GM19438 (cell line): ENCODE measurements around the gene XRRA1.
"Not testable (repeated sequence)": the region's sequence is repeated elsewhere in the genome, so short reads cannot be mapped to it uniquely, and the experiment has no call there.

ENCODE experiments used
- ATAC-seq: cut with Tn5 transposase; IDR thresholded peaks from one replicate; pipeline ENCODE4 v1.9.1; 2021; ENCODE audit warnings: low read depth; ENCODE audit not compliant: unreplicated experiment

Gene XRRA1

DNA sequence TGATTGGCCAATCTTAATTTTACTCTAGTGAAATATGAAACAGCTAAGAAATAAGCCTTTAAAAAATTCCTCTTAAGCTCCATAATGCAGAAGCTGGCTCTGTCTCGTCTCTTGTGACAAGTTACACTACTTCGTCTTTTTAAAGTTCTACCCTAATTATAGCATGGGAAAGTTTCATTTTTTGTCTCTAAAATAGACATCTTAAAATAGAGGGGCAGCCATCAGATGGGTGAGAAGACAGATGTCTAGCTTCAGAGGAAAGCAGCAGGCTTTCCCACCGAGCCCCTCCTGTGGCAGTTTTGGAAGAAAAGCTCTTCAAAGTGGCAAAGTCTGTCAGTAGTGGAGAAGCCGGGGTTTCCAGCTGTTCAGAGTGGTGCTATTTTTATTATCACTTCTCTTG, 39.5 kb downstream of the XRRA1 start:
- ATAC-seq = no peak

DNA sequence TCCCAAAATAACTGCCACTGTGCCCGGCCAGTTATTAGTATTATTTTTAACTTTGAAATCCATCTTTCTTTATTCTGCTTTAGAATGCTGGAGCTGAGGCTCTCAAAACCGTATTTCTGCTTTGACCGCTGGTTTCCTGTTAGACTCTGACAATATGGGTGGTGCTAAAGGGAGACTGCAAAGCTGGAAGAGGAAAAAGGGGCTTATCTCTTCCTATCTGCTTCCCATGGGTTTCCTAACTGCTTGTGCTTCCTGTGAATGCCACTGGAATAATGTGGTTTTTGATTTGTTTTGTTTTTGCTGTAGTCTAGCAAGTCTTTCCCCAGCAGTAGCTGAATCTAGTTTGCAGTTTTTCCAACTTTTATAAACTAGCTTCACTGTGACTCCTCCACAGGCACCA, 43.6 kb downstream of the XRRA1 start:
- no peak for ATAC-seq

DNA sequence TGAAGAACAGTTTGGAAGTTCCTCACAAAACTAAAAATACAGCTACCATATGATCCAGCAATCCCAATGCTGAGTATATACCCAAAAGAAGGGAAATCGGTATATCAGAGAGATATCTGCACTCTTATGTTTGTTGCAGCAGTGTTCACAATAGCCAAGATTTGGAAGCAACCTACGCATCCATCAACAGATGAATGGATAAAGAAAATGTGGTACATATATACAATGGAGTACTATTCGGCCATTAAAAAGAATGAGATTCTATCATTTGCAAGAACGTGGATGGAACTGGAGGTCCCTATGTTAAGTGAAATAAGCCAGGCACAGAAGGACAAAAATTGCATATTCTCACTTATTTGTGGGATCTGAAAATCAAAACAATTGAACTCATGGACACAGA, 46.5 kb downstream of the XRRA1 start:
- ATAC-seq = no peak

DNA sequence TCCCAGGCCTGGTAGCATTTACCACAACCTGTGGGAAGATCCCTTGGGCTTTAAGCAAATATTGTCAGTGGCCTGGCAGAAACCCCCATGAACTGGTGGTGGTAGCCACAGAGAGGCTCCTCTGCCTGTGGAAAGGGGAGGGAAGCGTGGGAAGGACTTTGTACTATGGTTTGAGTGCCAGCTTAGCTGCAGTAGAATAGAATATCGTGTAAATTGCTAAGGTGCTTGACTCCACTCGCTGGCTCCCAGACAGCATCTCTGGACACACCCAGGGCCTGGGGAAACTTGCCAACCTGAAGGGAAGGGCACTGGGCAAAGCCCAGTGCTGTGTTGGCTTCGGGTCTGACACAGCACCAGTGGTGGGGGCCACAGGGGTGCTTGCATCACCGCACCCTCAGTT, 52.6 kb downstream of the XRRA1 start:
- ATAC-seq = no peak

DNA sequence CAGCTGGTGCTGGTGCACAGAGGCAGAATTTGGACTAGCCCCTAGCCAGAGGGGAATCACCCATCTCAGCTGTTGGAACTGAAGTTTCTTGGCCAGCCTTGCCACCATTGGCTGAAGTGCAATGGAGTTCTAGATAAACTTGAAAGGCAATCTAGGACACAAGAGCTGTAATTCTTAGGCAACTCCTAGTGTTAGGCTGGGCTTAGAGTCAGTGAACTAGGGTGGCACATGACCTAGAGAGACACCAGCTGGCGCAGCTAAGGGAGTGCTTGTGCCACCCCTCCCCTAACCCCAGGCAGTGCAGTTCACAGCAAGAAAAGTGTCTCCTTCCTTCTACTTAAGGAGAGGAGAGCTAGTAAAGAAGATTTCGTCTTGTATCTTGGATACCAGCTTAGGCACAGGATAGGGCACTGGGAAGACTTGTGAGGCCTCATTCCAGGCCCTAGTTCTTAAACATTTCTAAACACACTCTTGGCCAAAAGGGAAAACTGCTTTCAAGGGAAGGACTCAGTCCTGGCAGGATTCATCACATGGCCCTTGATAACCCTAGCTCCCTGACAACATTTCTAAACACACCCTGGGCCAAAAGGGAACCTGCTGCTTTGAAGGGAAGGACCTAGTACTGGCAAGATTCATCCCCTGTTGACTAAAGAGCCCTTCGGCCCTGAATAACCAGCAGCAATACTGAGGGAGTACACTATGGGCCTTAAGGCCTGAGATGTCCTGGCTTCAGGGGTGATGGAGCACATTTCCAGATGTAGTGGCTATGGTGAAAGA, 53.4 kb downstream of the XRRA1 start:
- ATAC-seq = no peak

DNA sequence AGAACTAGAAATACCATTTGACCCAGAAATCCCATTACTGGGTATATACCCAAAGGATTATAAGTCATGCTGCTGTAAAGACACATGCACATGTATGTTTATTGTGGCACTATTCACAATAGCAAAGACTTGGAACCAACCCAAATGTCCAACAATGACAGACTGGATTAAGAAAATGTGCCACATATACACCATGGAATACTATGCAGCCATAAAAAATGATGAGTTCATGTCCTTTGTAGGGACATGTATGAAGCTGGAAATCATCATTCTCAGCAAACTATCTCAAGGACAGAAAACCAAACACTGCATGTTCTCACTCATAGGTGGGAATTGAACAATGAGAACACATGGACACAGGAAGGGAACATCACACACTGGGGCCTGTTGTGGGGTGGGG, 55.9 kb downstream of the XRRA1 start:
- not testable (repeated sequence) for ATAC-seq

DNA sequence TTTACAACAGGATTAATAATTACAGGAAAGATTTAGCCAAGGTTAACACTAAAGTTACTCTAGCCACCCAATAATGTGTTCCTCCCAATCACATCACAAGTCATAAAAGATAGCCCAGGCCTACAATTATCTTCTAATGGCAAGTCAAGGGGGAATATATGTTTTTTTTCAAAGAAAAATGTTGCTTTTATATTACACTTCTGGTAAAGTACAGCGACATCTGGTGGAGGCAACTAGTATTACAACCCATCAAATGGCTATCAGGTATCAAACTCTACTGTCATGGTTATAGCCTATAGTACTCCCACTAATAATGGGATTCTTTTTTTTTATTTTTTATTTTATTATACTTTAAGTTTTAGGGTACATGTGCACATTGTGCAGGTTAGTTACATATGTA, 71.8 kb downstream of the XRRA1 start:
- ATAC-seq = no peak

DNA sequence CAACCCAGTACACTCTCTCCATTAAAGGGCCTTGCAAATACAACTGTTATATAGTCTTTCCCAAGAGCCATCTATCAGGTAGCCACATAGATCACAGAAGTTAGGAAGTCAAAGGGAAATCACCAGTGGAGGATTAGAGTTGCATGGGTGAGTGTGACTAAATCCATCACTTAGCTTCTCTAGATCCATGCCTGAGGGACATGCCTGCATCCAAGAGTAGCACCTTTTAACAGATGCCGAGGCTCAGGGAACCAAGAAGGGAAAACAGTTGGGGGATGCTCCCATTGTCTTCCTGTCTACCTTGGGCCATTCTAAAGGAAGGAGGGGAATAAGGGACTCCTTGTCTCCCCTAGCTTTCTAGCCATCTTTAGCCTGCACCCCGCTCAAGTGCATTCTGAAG, 77.9 kb downstream of the XRRA1 start:
- no peak for ATAC-seq

DNA sequence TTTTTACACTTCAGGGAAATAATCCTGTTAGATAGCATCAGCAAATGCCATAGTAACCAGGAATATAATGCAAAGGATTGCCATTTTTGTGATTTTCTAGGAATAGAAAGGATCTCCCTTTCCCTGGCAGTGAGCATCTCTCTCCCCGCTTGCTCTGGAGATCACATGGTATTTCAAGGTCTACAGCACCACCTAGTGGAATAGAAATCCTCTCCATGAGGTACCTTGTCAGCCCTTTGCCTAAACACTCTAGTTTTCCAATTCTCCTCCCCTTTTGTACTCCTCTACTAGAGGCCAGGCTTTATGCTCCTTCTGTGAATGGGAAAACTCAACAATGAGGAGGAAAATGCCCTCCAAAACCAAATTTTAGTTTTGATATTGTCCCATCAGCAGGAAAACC, 78.4 kb downstream of the XRRA1 start:
- ATAC-seq = no peak

DNA sequence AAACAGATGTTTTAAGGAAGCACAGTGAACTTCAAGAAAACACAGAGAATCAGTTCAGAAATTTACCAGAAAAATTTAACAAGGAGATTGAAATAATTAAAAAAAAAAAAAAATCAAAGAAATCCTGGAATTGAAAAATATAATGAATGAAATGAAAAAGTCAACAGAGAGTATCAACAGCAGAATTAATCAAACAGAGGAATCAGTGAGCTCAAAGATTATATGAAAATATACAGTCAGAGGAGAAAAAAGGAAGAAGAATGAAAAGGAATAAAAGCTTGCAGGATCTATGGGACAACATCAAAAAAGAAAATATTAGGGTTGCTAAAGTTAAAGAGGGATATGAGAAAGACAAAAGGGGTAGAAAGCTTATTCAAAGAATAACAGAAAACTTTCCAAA, 82.3 kb downstream of the XRRA1 start:
- no peak for ATAC-seq

DNA sequence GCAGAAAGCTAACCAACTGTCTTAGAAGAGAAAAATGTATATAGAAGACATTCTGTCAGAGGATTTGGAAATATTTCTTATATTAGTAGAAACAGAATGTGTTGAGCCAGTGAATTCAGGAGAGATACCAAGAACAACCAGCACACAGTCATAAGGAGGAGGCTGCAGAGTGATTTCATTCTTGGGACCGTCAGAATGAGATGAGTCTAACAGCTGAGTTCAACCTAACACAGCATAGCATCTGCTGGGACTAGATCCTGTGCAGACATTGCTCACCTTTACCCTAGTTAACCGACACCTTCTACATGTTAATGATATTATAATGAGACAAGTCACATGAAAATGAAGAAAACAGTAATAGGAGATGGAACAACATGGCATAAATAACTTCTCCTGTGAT, 85.5 kb downstream of the XRRA1 start:
- ATAC-seq = no peak

DNA sequence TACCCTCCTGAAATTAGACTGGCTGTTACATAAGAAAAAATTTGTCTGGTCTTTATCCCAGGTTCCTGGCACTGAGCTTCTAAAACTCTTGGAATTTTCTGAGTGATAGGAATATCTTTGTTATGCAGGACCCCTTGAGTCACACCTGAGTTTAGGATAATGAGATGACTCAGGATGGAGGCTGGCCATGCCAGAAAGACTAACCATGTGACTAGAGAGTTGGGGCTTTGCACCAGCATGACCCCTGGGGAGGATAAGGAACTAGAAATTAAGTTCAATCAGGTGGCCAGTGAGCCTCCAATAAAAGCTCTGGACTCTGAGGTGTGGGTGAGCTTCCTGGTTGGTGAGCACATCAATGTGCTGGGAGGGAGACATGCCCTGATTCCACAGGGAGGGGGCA, 88.1 kb downstream of the XRRA1 start:
- no peak for ATAC-seq

DNA sequence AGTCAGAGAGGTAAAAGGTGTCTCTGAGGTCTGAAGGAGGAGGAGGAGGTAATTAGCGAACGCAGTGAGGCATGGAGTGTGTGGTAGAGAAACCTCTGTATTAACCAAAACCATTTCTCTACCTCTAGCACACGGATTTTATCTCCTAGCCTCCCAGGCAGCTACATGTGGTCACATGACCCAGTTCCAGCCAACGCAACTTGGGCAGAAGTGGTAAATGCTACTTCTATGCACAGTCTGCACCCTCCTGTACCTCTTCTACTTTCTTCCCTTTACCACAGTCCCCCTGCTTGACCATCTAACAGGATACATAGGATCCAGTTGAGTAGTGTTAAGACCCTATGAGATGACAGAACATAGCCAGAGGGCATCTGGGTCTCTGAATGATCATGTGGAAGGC, 95.7 kb downstream of the XRRA1 start:
- no peak for ATAC-seq

DNA sequence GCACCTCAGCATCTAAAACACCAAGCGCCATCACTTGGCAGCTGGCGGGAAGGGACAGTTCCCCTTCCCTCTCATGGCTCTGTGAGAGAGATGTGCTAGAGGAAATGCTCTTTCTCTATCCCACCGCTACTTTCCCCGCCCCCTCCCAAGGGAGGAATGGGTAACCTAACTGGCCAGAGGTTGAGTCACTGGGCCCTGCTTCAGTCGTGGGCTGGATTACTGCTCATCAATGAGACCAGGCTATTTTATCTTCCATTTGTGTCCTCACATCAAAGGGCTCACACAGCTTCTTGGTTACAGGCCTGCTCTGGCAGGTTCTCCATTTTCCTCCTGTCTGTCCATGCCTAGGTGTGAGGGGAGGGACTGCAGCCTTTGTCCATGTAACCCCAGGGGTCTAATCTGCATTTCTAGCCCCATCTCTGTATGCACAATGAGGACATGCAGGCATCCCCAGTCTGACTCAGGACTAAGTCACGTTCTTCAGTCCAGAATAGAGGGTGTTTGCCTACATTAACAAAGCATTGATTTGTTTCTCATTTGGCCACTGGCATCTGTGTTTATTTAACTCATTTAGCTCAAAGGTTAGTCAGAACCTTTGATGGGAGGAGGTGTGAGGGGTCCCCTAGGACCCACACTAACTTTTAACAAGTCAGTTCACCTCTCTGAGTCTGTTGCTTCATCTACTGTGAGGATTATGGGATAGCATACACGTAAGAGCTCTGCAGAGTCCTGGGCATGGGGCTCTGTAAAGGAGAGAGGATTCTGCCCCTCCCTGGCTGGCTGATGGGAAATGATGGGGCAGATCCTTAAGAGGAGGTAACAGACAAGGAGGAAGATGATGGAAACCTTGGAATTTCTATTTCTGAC, 99.1 kb downstream of the XRRA1 start:
- no peak for ATAC-seq

DNA sequence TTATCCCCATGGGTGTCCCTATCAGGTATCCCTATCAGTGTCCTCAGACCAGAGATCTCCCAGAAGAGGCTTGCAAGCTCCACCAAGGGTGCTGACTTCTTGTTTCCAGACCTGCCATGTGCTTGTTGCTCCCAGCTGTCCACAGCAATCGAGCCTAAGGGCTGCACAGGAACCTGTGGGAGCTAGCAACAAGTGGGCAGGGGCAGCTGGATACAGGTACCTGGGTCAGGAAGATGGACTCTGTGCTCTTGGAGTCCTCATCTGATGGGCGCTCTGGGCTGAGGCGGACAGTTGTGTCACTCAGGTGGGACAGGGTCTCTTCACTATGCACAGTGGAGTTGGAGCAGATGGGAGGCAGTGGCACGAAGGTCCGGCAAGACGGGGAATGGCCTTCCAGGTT, 101.0 kb downstream of the XRRA1 start:
- ATAC-seq = no peak

DNA sequence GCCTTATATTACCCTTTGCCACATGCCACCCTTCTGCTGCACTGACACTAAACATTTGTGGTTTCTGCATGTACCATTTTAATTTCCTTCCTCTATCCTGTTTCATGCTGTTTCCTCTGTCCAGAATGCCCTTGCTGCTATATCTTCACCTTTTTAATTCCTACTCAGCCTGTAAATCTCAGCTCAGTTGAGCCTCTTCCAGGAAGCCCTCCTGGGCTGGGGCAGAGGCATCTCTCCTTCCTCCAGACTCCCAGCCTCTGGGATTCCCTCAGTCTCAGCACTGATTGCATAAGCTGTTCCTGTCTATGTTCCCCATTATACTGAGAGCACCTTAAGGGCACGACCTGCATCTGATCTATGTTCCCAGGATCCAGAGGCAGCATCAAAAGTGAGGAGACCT, 101.5 kb downstream of the XRRA1 start:
- ATAC-seq = no peak

DNA sequence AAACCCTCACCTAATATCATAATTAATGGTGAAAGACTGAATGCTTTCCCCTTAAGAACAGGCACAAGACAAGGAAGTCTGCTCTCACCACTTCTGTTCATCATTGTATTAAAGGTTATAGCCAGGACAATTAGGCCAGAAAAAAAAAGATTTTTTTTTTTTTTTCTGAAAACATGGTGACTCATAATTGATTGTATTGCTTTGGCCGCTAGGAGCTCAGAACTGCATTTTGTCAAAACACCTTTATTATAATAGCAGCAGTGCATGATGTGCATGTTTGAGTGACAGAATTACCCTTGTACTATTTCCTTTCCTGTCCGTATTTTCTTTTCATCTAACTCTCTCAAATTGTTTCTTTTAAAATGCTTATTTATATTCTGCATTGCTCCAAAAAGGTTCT, 102.1 kb downstream of the XRRA1 start:
- ATAC-seq = no peak

DNA sequence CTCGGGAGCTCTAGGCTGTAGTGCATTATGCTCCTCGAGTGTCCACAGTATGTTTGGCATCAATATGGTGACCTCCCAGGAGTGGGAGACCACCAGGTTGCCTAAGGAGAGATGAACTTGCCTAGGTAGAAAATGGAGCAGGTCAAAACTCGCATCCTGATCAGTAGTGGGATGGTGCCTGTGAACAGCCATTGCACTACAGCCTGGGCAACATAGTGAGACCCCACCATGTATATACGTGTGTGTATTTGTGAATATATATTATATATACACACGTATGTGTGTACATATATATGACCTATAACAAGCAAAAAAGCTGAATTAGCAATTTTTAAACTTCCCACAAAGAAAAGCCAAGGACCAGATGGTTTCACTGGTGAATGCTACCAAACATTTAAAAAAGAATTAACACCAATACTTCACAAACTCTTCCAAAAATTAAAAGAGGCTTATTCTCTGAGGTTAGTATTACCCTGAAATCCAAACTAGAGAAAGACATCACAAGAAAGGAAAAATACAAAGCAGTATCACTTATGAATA, 102.8 kb downstream of the XRRA1 start:
- no peak for ATAC-seq

DNA sequence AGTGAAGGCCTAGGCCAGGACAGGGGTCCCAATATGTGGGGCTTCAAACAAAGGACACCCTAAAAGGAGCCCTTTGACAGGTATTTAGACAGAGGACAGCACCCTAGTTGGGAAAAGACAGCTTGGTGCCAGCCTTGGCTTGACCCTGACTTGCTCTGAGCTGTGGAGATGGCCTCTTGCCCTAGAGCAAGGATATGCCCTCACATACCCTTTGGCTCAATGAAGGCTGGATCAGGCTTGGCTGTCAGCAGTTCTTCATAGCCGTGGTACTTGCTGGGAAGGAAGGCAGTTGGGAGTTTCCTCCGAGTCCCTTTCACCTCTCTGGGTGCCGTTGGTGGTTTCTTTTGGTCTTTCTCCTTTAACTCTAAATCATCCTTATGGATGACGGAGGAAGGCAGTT, 104.0 kb downstream of the XRRA1 start:
- no peak for ATAC-seq

DNA sequence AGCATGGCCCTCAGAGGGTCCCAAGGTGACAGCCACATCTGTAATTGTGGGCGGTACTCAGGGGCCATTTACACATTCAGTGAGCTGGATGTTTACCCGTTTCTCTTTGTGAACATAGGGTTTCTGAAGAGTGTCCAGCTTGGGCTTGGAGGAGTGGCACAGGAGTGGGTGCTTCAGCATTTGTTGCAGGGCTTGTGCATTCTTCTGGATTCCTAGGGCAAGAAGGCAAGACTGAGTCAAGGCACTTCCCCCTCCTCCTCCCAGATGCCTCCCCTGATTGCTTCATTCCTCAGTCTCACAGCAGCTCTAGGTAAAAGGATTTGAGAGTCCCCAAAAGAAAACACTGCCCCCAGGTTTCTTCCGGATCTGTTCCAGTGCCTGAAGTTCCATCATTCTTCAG, 104.8 kb downstream of the XRRA1 start:
- no peak for ATAC-seq

DNA sequence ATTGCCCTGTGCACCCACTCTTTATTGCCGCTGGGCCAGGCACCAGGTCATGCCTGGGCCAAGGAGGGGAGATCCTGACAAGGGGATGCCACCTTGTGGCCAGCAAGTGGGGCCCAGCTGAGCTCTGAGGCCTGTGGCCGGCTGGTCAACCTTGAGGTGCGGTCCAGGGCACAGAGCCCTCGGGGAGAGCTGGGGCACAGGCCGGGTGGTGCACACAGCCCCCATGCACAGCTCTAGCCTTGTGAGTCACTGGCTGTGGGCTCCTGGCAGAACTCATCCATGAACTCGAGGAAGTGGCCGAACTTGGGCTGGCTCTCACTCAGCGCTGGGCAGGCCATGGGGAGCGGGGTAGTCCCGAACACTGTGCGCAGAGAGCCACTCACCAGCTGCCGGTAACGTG, 105.9 kb downstream of the XRRA1 start:
- ATAC-seq = no peak

DNA sequence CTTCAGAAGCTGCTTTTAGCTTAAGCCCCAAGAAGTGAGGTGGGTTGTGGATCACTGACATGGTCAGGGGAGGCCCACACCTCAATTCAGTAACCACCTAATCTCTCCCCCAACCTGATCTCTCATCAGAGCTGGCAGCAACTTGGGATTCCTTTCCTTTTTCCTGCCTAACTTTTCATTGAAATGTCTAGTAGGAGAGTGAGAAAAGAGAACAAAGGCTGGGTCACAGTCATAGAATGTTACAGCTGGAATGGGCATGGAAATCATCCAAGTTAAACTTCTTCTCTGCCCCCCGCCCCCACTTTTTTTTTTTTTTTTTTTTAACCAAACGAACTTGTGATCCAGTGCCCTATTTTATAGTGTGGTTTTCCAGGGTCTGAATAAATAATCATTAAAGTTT, 108.4 kb downstream of the XRRA1 start:
- no peak for ATAC-seq
